OCI-LY1 (cell line): Measurements from ENCODE around the gene BHLHA15.

Experiments used
- CTCF ChIP-seq: fragments of 200-600 bp; sonication (generic), shearing (Covaris generic); IDR thresholded peaks from 2 replicates; pipeline ENCODE4 v1.5.1; 2017; ENCODE audit warnings: mild to moderate bottlenecking, antibody characterized with exemption, low read length, moderate library complexity, mixed read lengths
- EZH2 ChIP-seq: fragments of 200-600 bp; sonication (generic), shearing (Covaris generic); IDR thresholded peaks from 2 replicates; pipeline ENCODE4 v1.8.0; 2017; ENCODE audit warnings: borderline replicate concordance, mixed run types, mild to moderate bottlenecking, antibody characterized with exemption, low read length, moderate library complexity, mixed read lengths

GRCh38 chr7:98229441-98229840, 18.2 kb downstream of the BHLHA15 start:
- TF ChIP-seq EZH2: no peak
- TF ChIP-seq CTCF: no peak
